Umbilical cord (tissue), 2 donors: ENCODE results near the gene TACR3. TPM values are rescaled to one million over a fixed set of nuclear protein-coding genes. Genes with fewer than 3 reads are reported as not detected.
"Not testable (repeated sequence)": the region's sequence is repeated elsewhere in the genome, so short reads cannot be mapped to it uniquely, and the experiment has no call there.

Source experiments
- DNase-seq: peaks from one replicate; pipeline ENCODE4 v3.0.0-alpha.2; 2015; ENCODE audit warnings: low spot score
- total RNA-seq: library from RNA; depleted of rRNA; stranded (reverse); fragments of >200 nt; gene quantifications from one replicate; pipeline ENCODE4 v1.2.3, GENCODE V29; 2014; ENCODE audit warnings: low replicate concordance; ENCODE audit not compliant: insufficient read depth

Gene TACR3, protein sequence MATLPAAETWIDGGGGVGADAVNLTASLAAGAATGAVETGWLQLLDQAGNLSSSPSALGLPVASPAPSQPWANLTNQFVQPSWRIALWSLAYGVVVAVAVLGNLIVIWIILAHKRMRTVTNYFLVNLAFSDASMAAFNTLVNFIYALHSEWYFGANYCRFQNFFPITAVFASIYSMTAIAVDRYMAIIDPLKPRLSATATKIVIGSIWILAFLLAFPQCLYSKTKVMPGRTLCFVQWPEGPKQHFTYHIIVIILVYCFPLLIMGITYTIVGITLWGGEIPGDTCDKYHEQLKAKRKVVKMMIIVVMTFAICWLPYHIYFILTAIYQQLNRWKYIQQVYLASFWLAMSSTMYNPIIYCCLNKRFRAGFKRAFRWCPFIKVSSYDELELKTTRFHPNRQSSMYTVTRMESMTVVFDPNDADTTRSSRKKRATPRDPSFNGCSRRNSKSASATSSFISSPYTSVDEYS
- 1.9 TPM for total RNA-seq

DNA sequence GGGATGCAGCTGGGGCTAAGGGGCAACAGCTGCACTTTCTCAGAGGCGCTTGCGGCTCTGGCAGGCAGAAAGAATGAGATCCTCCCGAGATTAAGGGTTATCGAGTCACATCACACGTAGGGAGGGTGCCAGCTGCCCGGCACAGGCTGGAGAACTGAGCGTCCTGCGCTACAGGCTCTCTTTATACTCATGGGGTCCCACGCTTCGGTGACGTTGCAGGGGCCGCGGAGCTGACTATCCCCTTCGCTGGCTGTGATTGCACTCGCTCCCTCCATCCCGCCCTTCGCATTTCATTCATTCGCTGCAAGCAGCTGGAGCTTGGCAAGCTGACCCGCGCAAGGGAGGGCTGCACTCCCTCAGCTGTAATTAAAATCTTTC is at the start of gene TACR3:
Gene TACR3 (minus strand): TSS at position 156 of the 378 bp plus-strand sequence. CDS start 310 bp downstream, outside the sequence.
- DNase-seq, result peak; percentile 77

- DNase-seq, result no peak
Observed at GRCh38 chr4:103757631-103758030, 37.8 kb upstream of the TACR3 start.

GRCh38 chr4:103756741-103757140 is 37.0 kb upstream of the TACR3 start:
- DNase-seq, result no peak

- DNase-seq, result no peak
Observed at GRCh38 chr4:103754844-103755243, 35.1 kb upstream of the TACR3 start.

DNA sequence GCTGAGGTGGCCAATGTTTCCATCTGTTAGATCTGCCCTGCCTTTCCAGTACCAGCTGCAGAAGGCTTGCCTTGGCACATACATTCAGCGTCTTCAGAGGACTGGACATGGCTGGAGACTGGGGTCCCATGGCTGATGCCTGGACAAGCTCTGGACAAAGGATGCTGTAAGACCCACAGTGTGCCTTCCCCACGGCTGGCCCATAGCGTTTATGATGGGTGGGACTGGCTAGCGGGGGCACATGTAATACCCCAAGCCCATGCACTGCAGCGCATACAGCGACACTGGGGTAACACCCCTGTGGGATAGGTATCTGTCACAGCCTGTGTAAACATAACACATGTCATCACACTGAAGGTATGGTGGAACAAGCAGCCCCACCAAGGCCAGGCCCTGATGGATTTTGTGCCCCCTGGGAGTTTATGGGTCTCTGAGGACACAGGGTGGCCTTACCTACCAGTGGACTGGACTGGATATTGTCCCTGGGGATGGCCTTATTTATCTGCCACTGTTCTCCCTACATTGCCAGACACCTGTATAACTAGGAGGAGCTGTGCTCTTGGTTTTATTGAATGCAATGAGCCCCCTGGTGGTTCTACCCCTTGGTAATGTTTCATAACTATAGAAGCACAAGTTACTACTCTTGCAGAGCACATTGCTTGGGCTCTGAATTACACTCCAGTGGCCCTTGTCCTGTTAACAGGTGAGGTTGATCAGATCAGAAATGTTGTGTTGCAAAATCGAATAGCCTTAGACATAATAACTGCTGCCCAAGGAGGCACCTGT is 34.3 kb upstream of the TACR3 start:
- DNase-seq, result no peak

- DNase-seq, result not testable (repeated sequence)
Observed at GRCh38 chr4:103723150-103723549, 3.4 kb upstream of the TACR3 start.

GRCh38 chr4:103721251-103721650 is 1.5 kb upstream of the TACR3 start:
- DNase-seq, result peak; percentile 3

DNA sequence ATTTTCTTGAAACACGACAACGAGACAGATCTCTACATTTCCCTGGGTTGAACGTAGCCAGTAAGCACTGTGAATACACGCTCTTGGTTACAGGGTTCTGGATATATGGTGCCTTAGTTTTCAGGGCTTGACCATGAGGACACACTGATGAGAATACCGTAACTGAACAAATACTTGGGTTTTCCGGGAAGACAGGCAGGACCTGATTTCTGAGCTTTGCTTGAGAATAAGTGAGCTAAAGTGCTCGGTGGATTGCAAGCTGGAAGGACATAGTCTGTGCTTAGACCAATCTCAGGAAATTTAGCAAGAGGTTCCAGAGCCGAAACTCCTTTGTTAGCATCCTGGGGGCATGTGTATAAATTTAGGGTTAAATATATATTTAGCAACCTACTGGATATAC is 876 bp upstream of the TACR3 start:
- no peak for DNase-seq

DNA sequence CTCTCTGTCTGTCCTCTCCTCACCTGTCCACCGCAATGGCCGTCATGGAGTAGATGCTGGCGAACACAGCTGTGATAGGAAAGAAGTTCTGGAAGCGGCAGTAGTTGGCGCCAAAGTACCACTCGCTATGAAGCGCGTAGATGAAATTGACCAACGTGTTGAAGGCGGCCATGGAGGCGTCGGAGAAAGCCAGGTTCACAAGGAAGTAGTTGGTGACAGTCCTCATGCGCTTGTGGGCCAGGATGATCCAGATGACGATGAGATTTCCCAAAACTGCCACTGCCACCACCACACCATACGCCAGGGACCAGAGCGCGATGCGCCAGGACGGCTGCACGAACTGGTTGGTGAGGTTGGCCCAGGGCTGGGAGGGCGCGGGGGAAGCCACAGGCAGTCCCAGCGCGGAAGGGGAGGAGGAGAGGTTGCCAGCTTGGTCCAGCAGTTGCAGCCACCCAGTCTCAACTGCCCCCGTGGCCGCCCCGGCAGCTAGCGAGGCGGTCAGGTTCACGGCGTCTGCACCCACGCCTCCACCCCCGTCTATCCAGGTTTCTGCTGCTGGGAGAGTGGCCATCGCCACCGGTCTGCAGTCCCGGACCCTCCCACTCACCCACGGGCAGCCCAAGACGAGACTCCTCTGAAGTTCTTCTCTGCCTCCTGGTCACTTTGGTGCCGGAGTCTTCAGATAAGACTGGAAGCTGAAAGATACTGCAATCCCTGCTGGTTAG is 518 bp downstream of the TACR3 start:
- peak; percentile 63 for DNase-seq

- DNase-seq, result no peak
Observed at GRCh38 chr4:103692615-103693014, 27.2 kb downstream of the TACR3 start.

DNA sequence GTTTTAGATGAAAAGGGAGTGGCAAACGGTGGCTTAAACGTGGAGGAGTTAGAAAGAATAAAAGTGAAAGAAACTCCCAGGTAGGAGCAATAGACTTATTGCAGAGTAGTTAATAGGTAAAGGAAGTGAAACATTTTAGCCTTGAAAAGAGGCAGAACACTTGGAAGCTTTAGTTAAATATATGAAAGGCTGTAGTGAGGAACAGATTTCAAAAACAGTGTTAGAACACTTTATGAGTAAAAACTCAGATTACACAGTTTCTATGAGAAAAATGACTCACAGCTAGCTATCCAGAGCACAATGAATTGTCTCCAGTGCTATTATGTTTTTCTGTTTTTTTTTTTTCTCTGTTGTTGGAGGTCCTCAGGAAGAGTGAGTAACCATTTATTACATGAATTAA is 45.8 kb downstream of the TACR3 start:
- DNase-seq, result no peak

DNA sequence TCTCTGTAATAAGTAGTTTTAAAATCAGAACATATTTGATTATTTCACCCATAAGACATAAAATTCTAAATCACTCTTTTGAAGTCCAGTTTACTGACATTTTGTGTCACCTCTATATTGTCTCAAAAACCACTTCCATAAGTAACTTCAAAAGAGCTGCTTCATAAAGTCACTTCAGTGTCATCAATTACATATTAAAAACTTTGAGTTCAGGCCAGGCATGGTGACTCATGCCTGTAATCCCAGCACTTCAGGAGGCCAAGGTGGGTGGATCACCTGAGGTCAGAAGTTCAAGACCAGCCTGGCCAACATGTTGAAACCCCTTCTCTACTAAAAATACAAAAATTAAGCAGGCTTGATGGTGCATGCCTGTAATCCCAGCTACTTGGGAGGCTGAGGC is 53.0 kb downstream of the TACR3 start:
- DNase-seq, result not testable (repeated sequence)

DNA sequence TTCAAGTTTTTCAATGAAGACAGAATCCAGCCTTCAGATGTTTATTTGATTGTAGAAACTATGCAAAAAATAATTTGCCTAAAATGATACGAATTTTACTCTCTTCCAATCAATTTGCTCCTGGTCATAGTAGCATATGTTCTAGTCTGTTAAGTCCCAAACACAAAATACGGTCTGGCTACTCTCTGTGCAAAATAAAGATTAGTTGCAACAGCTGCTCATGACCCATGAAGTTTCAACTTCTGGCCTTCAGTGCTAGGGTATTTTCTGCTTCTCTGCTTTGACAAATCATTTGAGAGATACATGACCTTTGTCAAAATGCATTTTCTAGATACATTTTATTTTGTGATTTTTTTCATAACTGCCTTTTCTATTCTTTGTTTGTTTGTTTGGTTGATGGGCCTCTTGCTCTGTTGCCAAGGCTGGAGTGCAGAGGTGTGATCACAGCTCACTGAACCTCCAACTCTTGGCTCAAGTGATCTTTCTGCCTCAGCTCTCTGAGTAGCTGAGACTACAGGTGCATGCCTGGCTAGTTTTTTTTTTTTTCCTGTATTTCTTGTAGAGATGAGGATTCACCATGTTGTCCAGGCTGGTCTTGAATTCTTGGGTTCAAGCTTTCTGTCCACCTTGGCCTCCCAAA is 55.2 kb downstream of the TACR3 start:
- DNase-seq, result no peak

- DNase-seq, result no peak
Observed at GRCh38 chr4:103648541-103648940, 71.2 kb downstream of the TACR3 start.

GRCh38 chr4:103645991-103646390 is 73.8 kb downstream of the TACR3 start:
- no peak for DNase-seq

DNA sequence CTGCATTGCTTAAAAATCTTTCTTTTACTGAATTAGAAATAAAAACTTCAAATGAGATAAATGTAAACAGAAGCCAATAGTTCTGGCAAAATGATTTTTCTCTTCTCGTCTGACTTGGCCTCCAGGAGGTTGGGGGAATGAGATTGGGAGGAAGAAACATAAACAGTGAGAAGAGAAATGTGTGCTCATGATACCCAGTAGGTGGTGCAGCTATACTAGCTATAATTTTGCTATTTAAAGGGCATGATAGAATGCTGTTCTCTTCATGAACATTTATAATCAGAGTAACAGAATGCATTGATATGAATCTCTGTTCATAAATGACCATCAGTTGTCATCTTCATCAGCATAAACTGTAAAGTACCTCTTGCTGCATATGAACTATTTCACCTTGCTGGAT is 85.5 kb downstream of the TACR3 start:
- DNase-seq, result peak; percentile 4

DNA sequence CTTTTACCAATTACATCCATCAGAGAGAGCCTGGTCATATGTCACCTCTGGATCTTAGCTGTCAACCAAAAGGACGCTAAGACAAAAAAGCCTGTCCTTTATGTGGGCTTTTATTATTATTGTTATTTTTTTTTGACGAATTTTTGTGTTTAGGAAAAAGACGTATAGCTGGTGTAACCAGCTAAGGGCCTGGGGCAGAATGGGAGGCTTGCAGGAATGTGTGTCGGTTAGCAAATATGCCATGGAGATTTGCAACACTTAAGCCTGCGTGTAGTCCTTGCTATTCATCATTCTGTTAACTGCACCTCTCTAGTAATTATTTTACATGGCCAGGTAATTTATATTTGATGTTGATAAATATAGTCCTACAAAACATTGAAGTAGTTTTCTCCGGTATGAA is 93.5 kb downstream of the TACR3 start:
- DNase-seq, result no peak

- DNase-seq, result no peak
Observed at GRCh38 chr4:103591841-103592240, 127.9 kb downstream of the TACR3 start.

- DNase-seq, result no peak
Observed at GRCh38 chr4:103567591-103567990, 152.2 kb downstream of the TACR3 start.

GRCh38 chr4:103559178-103559577 is 160.6 kb downstream of the TACR3 start:
- not testable (repeated sequence) for DNase-seq
